HG02852 (cell line): Measurements from ENCODE around the gene PIP5K1C.
"Not testable (repeated sequence)": the region's sequence is repeated elsewhere in the genome, so short reads cannot be mapped to it uniquely, and the experiment has no call there.

Experiments used
- ATAC-seq: cut with Tn5 transposase; IDR thresholded peaks from one replicate; pipeline ENCODE4 v1.9.1; 2021; ENCODE audit warnings: mild to moderate bottlenecking, moderate library complexity; ENCODE audit not compliant: unreplicated experiment

Gene PIP5K1C

GRCh38 chr19:3648037-3648905 is 52.0 kb downstream of the PIP5K1C start:
- ATAC-seq: no peak

GRCh38 chr19:3647102-3647501 is 53.2 kb downstream of the PIP5K1C start:
- ATAC-seq: not testable (repeated sequence)

- ATAC-seq: no peak
These were observed 53.8 kb downstream of the PIP5K1C start for GRCh38 chr19:3646336-3647092.

GRCh38 chr19:3645726-3646125 is 54.5 kb downstream of the PIP5K1C start:
- no peak for ATAC-seq

- no peak for ATAC-seq
These were observed 55.2 kb downstream of the PIP5K1C start for GRCh38 chr19:3645067-3645396.

GRCh38 chr19:3644351-3645066 is 55.8 kb downstream of the PIP5K1C start:
- ATAC-seq: no peak

- ATAC-seq: no peak
These were observed 56.5 kb downstream of the PIP5K1C start for GRCh38 chr19:3643674-3644313.

- ATAC-seq: no peak
These were observed 57.1 kb downstream of the PIP5K1C start for GRCh38 chr19:3642987-3643673.

- ATAC-seq: no peak
These were observed 58.0 kb downstream of the PIP5K1C start for GRCh38 chr19:3642296-3642695.

GRCh38 chr19:3641515-3642269 is 58.6 kb downstream of the PIP5K1C start:
- no peak for ATAC-seq

- no peak for ATAC-seq
These were observed 60.8 kb downstream of the PIP5K1C start for GRCh38 chr19:3639479-3639878.

GRCh38 chr19:3638208-3639193 is 61.8 kb downstream of the PIP5K1C start:
- ATAC-seq: no peak

GRCh38 chr19:3637621-3638020 is 62.6 kb downstream of the PIP5K1C start:
- no peak for ATAC-seq

GRCh38 chr19:3636962-3637361 is 63.3 kb downstream of the PIP5K1C start:
- no peak for ATAC-seq

GRCh38 chr19:3636506-3636905 is 63.8 kb downstream of the PIP5K1C start:
- ATAC-seq: no peak

- ATAC-seq: no peak
These were observed 65.7 kb downstream of the PIP5K1C start for GRCh38 chr19:3634496-3635045.

- no peak for ATAC-seq
These were observed 66.7 kb downstream of the PIP5K1C start for GRCh38 chr19:3633559-3633988.
